Parathyroid adenoma (tissue), 2 donors: ENCODE results near the gene MRPS24.

Source experiments
- H2AFZ ChIP-seq: fragments of 300-600 bp; sonication (generic); one replicate; pipeline ENCODE4 v1.7.0; 2017; ENCODE audit warnings: antibody characterized with exemption, mild to moderate bottlenecking
- H3K27ac ChIP-seq: fragments of 300-600 bp; sonication (generic); one replicate; pipeline ENCODE4 v1.7.0; 2017
- H3K27me3 ChIP-seq: fragments of 300-600 bp; sonication (generic); one replicate; pipeline ENCODE4 v1.7.0; 2017; ENCODE audit warnings: low read length; ENCODE audit not compliant: control insufficient read depth, insufficient read depth
- H3K36me3 ChIP-seq: fragments of 300-600 bp; sonication (generic); one replicate; pipeline ENCODE4 v1.7.0; 2017; ENCODE audit warnings: low read length; ENCODE audit not compliant: control insufficient read depth, insufficient read depth
- H3K4me1 ChIP-seq: fragments of 300-600 bp; sonication (generic); one replicate; pipeline ENCODE4 v1.7.0; 2017; ENCODE audit warnings: control low read depth
- H3K4me2 ChIP-seq: fragments of 300-600 bp; sonication (generic); one replicate; pipeline ENCODE4 v1.7.0; 2017; ENCODE audit warnings: low read length
- H3K4me3 ChIP-seq: fragments of 300-600 bp; sonication (generic); one replicate; pipeline ENCODE4 v1.7.0; 2017; ENCODE audit warnings: low read depth, low read length
- H3K79me2 ChIP-seq: fragments of 300-600 bp; sonication (generic); one replicate; pipeline ENCODE4 v1.7.0; 2017; ENCODE audit warnings: control low read depth
- H3K9ac ChIP-seq: fragments of 300-600 bp; sonication (generic); one replicate; pipeline ENCODE4 v1.7.0; 2017; ENCODE audit warnings: mild to moderate bottlenecking
- H3K9me3 ChIP-seq: fragments of 300-600 bp; sonication (generic); one replicate; pipeline ENCODE4 v1.7.0; 2017; ENCODE audit warnings: low read length; ENCODE audit not compliant: control insufficient read depth
- CTCF ChIP-seq: fragments of 300-600 bp; sonication (generic); IDR thresholded peaks from one replicate; pipeline ENCODE4 v1.7.0; 2017; ENCODE audit warnings: antibody characterized with exemption, mild to moderate bottlenecking
- donor health status: primary hyperparathyroidism.

Gene MRPS24

GRCh38 chr7:43855176-43855575, 14.1 kb downstream of the MRPS24 start:
- Histone ChIP-seq H3K9ac (no peak overlapping the region), H3K79me2 (no peaks in the 10 kb centered on the region), H2AFZ (no peak overlapping the region), H3K4me3 (no peak overlapping the region), H3K27ac (no peak overlapping the region), H3K27me3 (no peaks in the 10 kb centered on the region), H3K9me3 (no peaks in the 10 kb centered on the region), H3K36me3 (no peaks in the 10 kb centered on the region), H3K4me1 (no peaks in the 10 kb centered on the region), H3K4me2 (no peak overlapping the region)
- no peak for TF ChIP-seq CTCF

- Histone ChIP-seq H3K27me3 (no peaks in the 10 kb centered on the region), H3K4me2 (no peak overlapping the region), H3K4me1 (no peaks in the 10 kb centered on the region), H3K4me3 (no peak overlapping the region), H3K9ac (no peak overlapping the region), H3K36me3 (no peaks in the 10 kb centered on the region), H3K79me2 (no peaks in the 10 kb centered on the region), H2AFZ (no peak overlapping the region), H3K27ac (no peak overlapping the region), H3K9me3 (no peaks in the 10 kb centered on the region)
- TF ChIP-seq CTCF = no peak
Observed at GRCh38 chr7:43851805-43852204, 17.5 kb downstream of the MRPS24 start.

DNA sequence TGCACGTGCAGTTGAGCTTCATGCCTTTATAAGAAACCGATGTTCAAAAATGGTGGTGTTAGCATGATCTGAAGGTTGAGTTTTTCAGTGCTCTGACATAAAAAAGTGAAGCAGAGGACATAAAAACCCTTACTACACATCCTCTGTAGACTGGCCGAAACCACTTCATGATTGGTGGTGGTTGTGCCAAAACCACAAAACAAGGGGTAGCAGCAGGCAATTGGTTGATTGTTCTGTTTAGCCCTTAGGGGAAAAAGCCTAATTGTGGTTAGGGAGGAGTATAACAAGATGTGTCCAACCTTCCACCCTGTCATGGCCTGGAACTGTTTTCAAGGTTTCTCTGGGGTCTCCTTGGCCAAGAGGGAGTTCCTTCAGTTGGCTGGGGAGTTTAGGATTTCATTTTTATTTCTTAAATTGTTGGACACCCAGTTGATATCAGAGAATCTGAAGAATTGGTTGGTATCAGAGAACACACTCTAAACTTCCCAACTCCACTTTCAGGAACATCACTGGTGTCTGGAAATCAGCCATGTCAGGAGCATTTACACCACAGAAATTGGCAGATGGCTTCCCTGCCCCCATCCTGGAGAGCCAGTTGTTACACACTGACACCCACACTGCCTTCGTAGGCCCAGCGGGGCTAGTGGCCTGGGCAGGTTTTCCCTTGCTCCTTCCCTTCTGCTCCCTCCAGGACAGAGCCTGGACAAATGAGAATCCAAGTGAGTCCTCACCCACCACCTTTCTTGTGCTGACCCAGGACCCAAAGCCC, 18.8 kb downstream of the MRPS24 start:
- H3K4me2 ChIP-seq = no peak overlapping the region
- no peaks in the 10 kb centered on the region for H3K4me1 ChIP-seq
- H3K79me2 ChIP-seq = no peaks in the 10 kb centered on the region
- no peaks in the 10 kb centered on the region for H3K36me3 ChIP-seq
- no peaks in the 10 kb centered on the region for H3K9me3 ChIP-seq
- no peak for TF ChIP-seq CTCF
- no peak overlapping the region for H3K27ac ChIP-seq
- H3K4me3 ChIP-seq = no peak overlapping the region
- no peak overlapping the region for H2AFZ ChIP-seq
- H3K27me3 ChIP-seq = no peaks in the 10 kb centered on the region
- H3K9ac ChIP-seq = no peak overlapping the region

DNA sequence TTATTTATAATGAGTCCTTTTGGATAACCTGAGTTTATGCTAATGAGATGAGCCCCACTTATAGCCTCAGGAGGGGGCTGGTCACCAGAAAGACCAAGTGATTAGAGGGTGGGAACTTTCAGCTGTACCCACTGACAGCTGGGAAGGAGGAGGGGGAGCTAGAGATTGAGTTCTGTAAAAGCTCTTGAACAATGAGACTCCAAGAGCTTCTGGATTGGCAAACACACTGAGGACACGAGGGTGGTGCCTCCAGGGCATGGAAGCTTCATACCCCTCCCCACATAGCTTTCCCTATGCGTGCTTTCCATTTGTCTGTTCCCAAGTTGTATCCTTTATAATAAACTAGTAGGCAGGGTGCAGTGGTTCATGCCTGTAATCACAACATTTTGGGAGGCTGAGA, 20.3 kb downstream of the MRPS24 start:
- Histone ChIP-seq H3K9ac (no peak overlapping the region), H3K4me2 (no peak overlapping the region)
- no peak for TF ChIP-seq CTCF

DNA sequence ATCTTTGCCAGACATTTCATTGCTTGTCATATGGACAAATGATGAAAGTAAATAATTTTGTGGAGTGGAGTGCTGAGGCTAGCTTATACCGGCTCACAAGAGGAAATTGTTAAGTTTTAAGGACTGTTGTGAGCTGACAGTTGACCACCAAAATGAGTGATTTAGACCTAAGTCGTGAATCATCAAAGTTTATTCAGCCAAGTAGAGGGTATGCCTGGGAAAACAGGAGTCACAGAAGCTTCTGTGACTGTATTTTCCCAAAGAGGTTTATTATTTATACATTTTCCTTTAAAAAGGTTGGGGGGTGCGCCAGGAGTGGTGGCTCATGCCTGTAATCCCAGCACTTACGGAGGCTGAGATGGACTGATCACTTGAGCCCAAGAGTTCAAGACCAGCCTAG, 21.8 kb downstream of the MRPS24 start:
- no peaks in the 10 kb centered on the region for H3K79me2 ChIP-seq
- no peaks in the 10 kb centered on the region for H3K4me1 ChIP-seq
- no peak overlapping the region for H3K4me2 ChIP-seq
- no peaks in the 10 kb centered on the region for H3K36me3 ChIP-seq
- no peaks in the 10 kb centered on the region for H3K9me3 ChIP-seq
- TF ChIP-seq CTCF = no peak
- no peak overlapping the region for H3K27ac ChIP-seq
- no peak overlapping the region for H2AFZ ChIP-seq
- no peak overlapping the region for H3K4me3 ChIP-seq
- no peaks in the 10 kb centered on the region for H3K27me3 ChIP-seq
- H3K9ac ChIP-seq = no peak overlapping the region

More for the DNA sequence above, 20.3 kb downstream of the MRPS24 start:
- Histone ChIP-seq H3K27ac (no peak overlapping the region), H3K4me3 (no peak overlapping the region), H3K9me3 (no peaks in the 10 kb centered on the region), H3K27me3 (no peaks in the 10 kb centered on the region), H3K4me1 (no peaks in the 10 kb centered on the region), H3K79me2 (no peaks in the 10 kb centered on the region), H2AFZ (no peak overlapping the region), H3K36me3 (no peaks in the 10 kb centered on the region)
